GM19099 (cell line): ENCODE measurements around the gene ITGA11.

Experiments
- POLR2A ChIP-seq: IDR thresholded peaks from 3 replicates; pipeline ENCODE4 v1.6.1; 2011; ENCODE audit warnings: low read depth; ENCODE audit not compliant: insufficient read length; ENCODE audit errors: extremely low read depth

The ITGA11 gene

GRCh38 chr15:68277131-68277602 is 154.8 kb downstream of the ITGA11 start:
- TF ChIP-seq POLR2A: no peak

- TF ChIP-seq POLR2A: no peak
Measured at GRCh38 chr15:68276668-68277067, 155.3 kb downstream of the ITGA11 start.

DNA sequence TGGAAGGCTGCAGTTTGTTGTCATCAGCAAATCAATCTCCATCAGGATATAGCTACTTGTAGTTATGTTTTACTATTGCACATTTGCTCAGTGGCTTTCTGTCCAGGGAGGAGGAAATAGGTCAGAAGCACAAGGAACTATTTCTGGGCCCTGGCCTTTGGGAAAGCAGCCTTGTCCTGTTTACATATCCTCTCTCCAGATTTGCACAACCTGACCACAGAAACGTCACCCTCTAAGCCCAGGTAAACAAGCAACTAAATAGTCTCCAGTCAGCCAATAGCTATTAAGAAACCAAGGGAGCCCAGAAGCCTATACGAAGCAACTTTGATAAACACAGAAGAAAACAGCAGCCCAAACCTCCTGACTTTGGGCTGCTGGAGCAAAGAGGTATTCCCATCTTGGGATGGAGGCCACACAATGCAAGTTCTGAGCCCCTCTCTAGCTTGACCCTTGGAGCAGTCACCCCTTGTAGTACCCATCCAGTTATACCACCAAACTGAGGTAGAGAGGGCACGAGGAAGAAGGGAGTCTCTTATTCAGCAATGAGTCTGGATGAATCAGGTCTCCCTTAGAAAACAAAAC is 156.7 kb downstream of the ITGA11 start:
- TF ChIP-seq POLR2A: no peak

DNA sequence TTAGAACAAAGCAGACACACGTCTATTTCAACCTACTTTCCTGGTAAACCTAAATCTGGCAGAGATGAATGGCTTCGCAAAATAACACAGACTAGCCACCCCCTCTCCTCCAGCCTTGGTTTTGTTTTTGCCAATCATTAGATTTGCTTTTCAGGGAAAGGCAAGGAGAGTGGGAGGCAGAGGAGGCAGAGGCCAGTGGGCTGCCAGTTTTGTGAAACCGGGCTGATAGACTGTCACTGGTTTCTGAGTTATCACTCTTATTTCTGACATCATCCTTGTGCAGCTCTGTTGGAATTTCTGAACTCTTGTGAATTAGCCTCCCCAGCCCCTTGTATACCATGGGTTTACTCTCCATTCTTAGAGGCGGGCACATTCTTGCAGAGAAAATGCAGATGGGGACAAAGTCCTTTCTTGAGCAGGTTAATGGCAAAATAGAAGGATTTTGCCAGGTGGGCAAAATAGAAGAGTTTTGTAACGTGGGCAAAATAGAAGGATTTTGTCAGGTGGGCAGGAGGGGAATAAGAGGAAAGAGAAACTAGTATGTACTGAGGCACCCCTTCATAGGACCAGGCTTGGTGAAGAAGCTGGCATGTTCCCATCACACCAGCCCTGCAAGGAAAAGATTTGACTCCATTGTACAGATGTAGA is 157.6 kb downstream of the ITGA11 start:
- no peak for TF ChIP-seq POLR2A

- no peak for TF ChIP-seq POLR2A
Measured at GRCh38 chr15:68272721-68273271, 159.2 kb downstream of the ITGA11 start.

- TF ChIP-seq POLR2A: no peak
Measured at GRCh38 chr15:68271854-68272471, 160.0 kb downstream of the ITGA11 start.

- TF ChIP-seq POLR2A: no peak
Measured at GRCh38 chr15:68268405-68268804, 163.6 kb downstream of the ITGA11 start.

- TF ChIP-seq POLR2A: no peak
Measured at GRCh38 chr15:68265674-68266073, 166.3 kb downstream of the ITGA11 start.

DNA sequence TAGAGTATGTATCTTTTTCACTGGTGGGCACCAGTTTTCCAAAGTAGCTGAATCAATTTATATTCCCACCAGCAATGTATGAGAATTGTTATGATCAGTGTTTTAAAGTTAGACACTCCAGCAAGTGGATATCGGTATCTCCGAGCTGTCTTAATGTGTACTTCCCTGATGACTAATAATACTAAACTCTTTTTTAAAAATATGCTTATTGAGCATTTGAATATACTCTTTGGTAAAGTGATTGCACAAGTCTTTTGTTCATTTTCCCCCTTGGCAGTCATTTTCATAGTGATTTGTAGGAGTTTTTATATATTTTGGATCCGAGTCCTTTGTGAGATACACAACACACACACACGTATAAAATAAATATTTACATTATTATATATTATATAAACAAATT is 166.9 kb downstream of the ITGA11 start:
- no peak for TF ChIP-seq POLR2A

DNA sequence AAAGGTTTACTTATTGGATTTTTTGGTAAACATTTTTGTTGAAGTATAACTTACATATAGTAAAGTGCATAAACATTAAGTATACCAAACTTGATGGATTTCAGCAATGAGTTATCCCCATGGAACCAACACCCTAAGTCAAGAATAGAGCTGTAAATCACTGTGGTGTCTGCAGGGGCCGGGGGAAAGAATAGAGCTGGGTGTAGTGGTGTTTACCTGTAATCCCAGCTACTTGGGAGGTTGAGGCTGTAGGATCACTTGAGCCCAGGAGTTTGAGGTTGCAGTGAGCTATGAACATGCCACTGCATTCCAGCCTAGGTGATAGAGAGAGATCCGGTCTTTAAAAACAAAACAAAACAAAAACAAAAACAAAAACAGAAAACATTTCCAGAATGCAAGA is 167.7 kb downstream of the ITGA11 start:
- TF ChIP-seq POLR2A: no peak

DNA sequence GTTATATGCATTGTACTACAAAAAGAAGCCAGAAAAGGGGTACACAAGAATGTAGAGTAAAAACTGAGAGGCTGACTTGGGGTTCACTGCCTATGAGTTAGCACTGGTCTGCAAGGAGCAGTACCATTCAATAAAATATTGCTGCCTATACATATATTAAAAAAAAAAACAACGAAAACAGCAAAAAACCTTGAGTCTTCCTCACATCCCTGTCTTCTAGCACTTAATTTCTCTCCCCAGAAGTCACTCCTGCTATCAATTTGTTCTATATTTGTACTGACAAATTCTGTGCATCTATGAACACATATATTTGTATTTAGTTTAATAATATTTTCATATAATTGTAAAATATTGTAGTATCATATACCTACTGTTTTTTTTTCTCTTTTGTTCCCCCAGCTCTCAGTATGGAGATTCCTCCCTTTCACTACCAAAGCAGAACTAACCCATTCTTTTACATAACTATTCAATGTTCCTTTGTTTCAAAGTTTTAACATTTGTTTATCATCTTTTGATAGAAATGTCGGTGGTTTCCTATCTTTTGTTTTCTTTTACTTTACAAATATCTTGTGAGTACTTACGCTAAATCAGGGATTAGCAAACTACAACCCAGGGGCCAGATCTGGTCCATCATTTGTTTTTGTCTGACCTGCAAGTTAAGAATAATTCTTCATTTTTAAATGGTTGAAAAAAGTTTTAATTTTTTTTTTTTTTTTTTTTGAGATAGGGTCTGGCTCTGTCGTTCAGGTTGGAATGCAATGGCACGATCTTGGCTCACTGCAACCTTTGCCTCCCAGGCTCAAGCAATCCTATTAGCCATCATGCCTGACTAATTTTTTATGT is 169.2 kb downstream of the ITGA11 start:
- TF ChIP-seq POLR2A: no peak

DNA sequence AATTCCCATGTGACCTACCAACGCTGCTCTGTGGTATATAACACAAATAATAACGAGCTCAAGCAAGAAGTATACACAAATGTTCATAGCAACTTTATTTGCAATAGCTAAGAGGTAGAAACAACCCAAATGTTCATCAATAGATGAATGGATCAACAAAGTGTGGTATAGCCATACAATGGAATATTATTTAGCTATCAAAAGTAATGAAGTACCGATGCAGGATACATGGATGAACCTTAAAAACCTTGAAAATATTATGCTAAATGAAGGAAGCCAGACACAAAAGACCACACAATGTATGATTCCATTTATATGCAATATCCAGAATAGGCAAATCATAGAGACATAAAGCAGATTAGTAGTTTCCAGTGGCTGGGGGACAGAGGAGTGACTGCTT is 170.0 kb downstream of the ITGA11 start:
- TF ChIP-seq POLR2A: no peak

- no peak for TF ChIP-seq POLR2A
Measured at GRCh38 chr15:68261241-68261640, 170.7 kb downstream of the ITGA11 start.

GRCh38 chr15:68259883-68260282 is 172.1 kb downstream of the ITGA11 start:
- no peak for TF ChIP-seq POLR2A

DNA sequence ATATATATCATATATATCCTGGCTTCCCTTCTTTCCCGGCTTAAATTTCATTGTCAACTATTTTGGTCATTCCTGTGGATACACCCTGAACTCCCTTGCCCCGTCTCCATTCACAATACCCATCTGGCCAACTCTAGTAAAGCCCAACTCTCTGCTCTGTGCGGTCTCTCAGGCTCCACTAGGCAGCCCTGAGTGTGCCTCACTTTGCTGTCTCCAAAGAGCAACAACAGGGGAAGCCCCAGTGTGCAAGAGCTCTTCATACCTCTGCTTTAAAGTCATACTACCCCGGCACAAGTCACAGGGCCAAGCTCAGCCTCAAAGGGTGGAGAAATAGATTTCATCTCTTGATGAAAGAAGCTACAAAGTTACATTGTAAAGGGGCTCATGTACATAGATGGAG is 173.3 kb downstream of the ITGA11 start:
- no peak for TF ChIP-seq POLR2A
